Endothelial cell of umbilical vein (primary cell): ENCODE measurements around the gene STMND1.
"Not testable (repeated sequence)": the region's sequence is repeated elsewhere in the genome, so short reads cannot be mapped to it uniquely, and the experiment has no call there.

Source experiments
- CTCF ChIP-seq, 2 donors: IDR thresholded peaks; 1 replicate in 1 of 2; 2 replicates in 1 of 2; pipeline ENCODE4 v1.5.1; 2011; ENCODE audit warnings: low read length in 2 of 2, mild to moderate bottlenecking in 2 of 2, moderate library complexity in 2 of 2, control low read depth in 1 of 2, inconsistent platforms in 1 of 2, low read depth in 1 of 2; ENCODE audit not compliant: insufficient read depth in 1 of 2; ENCODE audit errors: extremely low read depth in 1 of 2
- EZH2 ChIP-seq: IDR thresholded peaks from 2 replicates; pipeline ENCODE4 v1.6.1; 2012; ENCODE audit warnings: borderline replicate concordance, low read depth, mild to moderate bottlenecking, moderate library complexity, low read length, inconsistent platforms; ENCODE audit not compliant: severe bottlenecking
- POLR2A ChIP-seq: IDR thresholded peaks from 2 replicates; pipeline ENCODE4 v1.6.1; 2012; ENCODE audit warnings: low read depth, mild to moderate bottlenecking, control low read depth, low read length
- POLR2AphosphoS5 ChIP-seq: IDR thresholded peaks from 2 replicates; pipeline ENCODE4 v1.6.1; 2012; ENCODE audit warnings: low read depth, mild to moderate bottlenecking, control low read depth, low read length, moderate library complexity; ENCODE audit not compliant: insufficient read depth

GRCh38 chr6:17068972-17069371 is 32.9 kb upstream of the STMND1 start:
- not testable (repeated sequence) for TF ChIP-seq EZH2; POLR2A; POLR2AphosphoS5; CTCF (IDR thresholded peaks at IDR 0.05; ENCODE audit: extremely low read depth in 1 of 2, insufficient read depth in 1 of 2, low read depth in 1 of 2, low read length in 2 of 2)
